ENCODE data around the gene SETD3.
"Not testable (repeated sequence)": the region's sequence is repeated elsewhere in the genome, so short reads cannot be mapped to it uniquely, and the experiment has no call there.

SETD3 gene

GRCh38 chr14:99361596-99362215, 119.0 kb downstream of the SETD3 start:
- no peak for DNase-seq (ENCODE audit: low read depth, low spot score)

GRCh38 chr14:99360774-99361595, 119.7 kb downstream of the SETD3 start:
- DNase-seq (ENCODE audit: low read depth, low spot score) = no peak

- DNase-seq (ENCODE audit: low read depth, low spot score) = no peak
Observed at GRCh38 chr14:99359906-99360305, 120.8 kb downstream of the SETD3 start.

- no peak for DNase-seq (ENCODE audit: low read depth, low spot score)
Observed at GRCh38 chr14:99357916-99358390, 122.7 kb downstream of the SETD3 start.

- no peak for DNase-seq (ENCODE audit: low read depth, low spot score)
Observed at GRCh38 chr14:99357151-99357915, 123.3 kb downstream of the SETD3 start.

GRCh38 chr14:99356031-99356608, 124.5 kb downstream of the SETD3 start:
- DNase-seq (ENCODE audit: low read depth, low spot score) = no peak

- no peak for DNase-seq (ENCODE audit: low read depth, low spot score)
Observed at GRCh38 chr14:99354166-99354875, 126.3 kb downstream of the SETD3 start.

- DNase-seq (ENCODE audit: low read depth, low spot score) = no peak
Observed at GRCh38 chr14:99352688-99353280, 127.9 kb downstream of the SETD3 start.

GRCh38 chr14:99351166-99352007, 129.3 kb downstream of the SETD3 start:
- DNase-seq (ENCODE audit: low read depth, low spot score) = no peak

- DNase-seq (ENCODE audit: low read depth, low spot score) = no peak
Observed at GRCh38 chr14:99350751-99351150, 129.9 kb downstream of the SETD3 start.

- no peak for DNase-seq (ENCODE audit: low read depth, low spot score)
Observed at GRCh38 chr14:99349721-99350495, 130.8 kb downstream of the SETD3 start.

- no peak for DNase-seq (ENCODE audit: low read depth, low spot score)
Observed at GRCh38 chr14:99348816-99349614, 131.6 kb downstream of the SETD3 start.

- DNase-seq (ENCODE audit: low read depth, low spot score) = not testable (repeated sequence)
Observed at GRCh38 chr14:99348231-99348630, 132.4 kb downstream of the SETD3 start.
